HEK293 (cell line): ENCODE data around the gene BTBD18.
"Not testable (repeated sequence)": the region's sequence is repeated elsewhere in the genome, so short reads cannot be mapped to it uniquely, and the experiment has no call there.

Experiments
- CTCF ChIA-PET: fragments of 350-600 bp; formaldehyde crosslinking; extraction: SDS; loops from one replicate; lab custom pipeline; 2021; ENCODE audit warnings: antibody characterized with exemption; lab: Yijun Ruan, JAX
- POLR2A ChIA-PET: fragments of 300-600 bp; formaldehyde crosslinking; extraction: SDS; loops from one replicate; lab custom pipeline; 2020; ENCODE audit warnings: antibody characterized with exemption, inconsistent platforms; lab: Yijun Ruan, JAX
- H3K27ac ChIP-seq: fragments of 200-500 bp; sonication (Bioruptor generic); 2 replicates; pipeline ENCODE4 v1.5.1; 2014; ENCODE audit warnings: low read depth, low read length, control low read depth, inconsistent platforms; ENCODE audit errors: extremely low read depth
- H3K36me3 ChIP-seq, 2 experiments: fragments of 200-500 bp in 1 of 2; sonication (Bioruptor generic) in 1 of 2; 1 replicate in 1 of 2; 2 replicates in 1 of 2; pipeline ENCODE4 v1.5.1; 2014 to 2017; ENCODE audit warnings: inconsistent platforms in 2 of 2, low read length in 2 of 2; ENCODE audit not compliant: control insufficient read depth in 2 of 2, insufficient read depth in 1 of 2
- H3K4me1 ChIP-seq: fragments of 200-500 bp; sonication (Bioruptor generic); 2 replicates; pipeline ENCODE4 v1.5.1; 2014; ENCODE audit warnings: mild to moderate bottlenecking, low read length, inconsistent platforms; ENCODE audit not compliant: control insufficient read depth, insufficient read depth
- H3K4me3 ChIP-seq: 2 replicates; pipeline ENCODE4 v1.5.1; 2011; ENCODE audit warnings: low read depth, mild to moderate bottlenecking, control low read depth, low read length, moderate library complexity
- H3K9me3 ChIP-seq: fragments of 200-500 bp; sonication (Bioruptor generic); 2 replicates; pipeline ENCODE4 v1.5.1; 2014; ENCODE audit warnings: low read depth, low read length, inconsistent platforms; ENCODE audit not compliant: control insufficient read depth, insufficient read depth
- KLF1 ChIP-seq: fragments of 450-650 bp; formaldehyde crosslinking; IDR thresholded peaks from 2 replicates; pipeline ENCODE4 v1.5.1; 2016; ENCODE audit warnings: missing biosample characterization, missing genetic modification characterization
- KLF10 ChIP-seq: fragments of 450-650 bp; IDR thresholded peaks from 2 replicates; pipeline ENCODE4 v1.5.1; 2018; ENCODE audit warnings: missing biosample characterization, mild to moderate bottlenecking, missing genetic modification characterization
- KLF16 ChIP-seq: fragments of 450-650 bp; formaldehyde crosslinking; IDR thresholded peaks from 2 replicates; pipeline ENCODE4 v1.5.1; 2017; ENCODE audit warnings: missing biosample characterization, missing genetic modification characterization
- TCF7L2 ChIP-seq: IDR thresholded peaks from 2 replicates; pipeline ENCODE4 v1.6.1; 2011; ENCODE audit warnings: low read depth, mild to moderate bottlenecking, inconsistent platforms, low read length, moderate library complexity, borderline replicate concordance
- ZNF174 ChIP-seq: fragments of 450-650 bp; formaldehyde crosslinking; IDR thresholded peaks from 2 replicates; pipeline ENCODE4 v1.5.0; 2017; ENCODE audit warnings: missing biosample characterization, mild to moderate bottlenecking, missing genetic modification characterization
- ZNF24 ChIP-seq: fragments of 450-650 bp; formaldehyde crosslinking; IDR thresholded peaks from 2 replicates; pipeline ENCODE4 v1.5.1; 2016; ENCODE audit warnings: missing biosample characterization, missing genetic modification characterization
- ZNF37A ChIP-seq: fragments of 450-650 bp; IDR thresholded peaks from 2 replicates; pipeline ENCODE4 v1.5.1; 2018; ENCODE audit warnings: missing biosample characterization, missing genetic modification characterization
- ZNF391 ChIP-seq: fragments of 450-650 bp; formaldehyde crosslinking; IDR thresholded peaks from 2 replicates; pipeline ENCODE4 v1.5.1; 2016; ENCODE audit warnings: low read depth, missing biosample characterization, missing genetic modification characterization, borderline replicate concordance
- ZNF549 ChIP-seq: fragments of 450-650 bp; IDR thresholded peaks from 2 replicates; pipeline ENCODE4 v1.5.1; 2018; ENCODE audit warnings: missing biosample characterization, missing genetic modification characterization, mild to moderate bottlenecking, inconsistent platforms, moderate library complexity
- ZNF610 ChIP-seq: fragments of 450-650 bp; formaldehyde crosslinking; IDR thresholded peaks from 2 replicates; pipeline ENCODE4 v1.5.1; 2016; ENCODE audit warnings: missing biosample characterization, missing genetic modification characterization, borderline replicate concordance
- ZNF664 ChIP-seq: fragments of 450-650 bp; formaldehyde crosslinking; IDR thresholded peaks from 2 replicates; pipeline ENCODE4 v1.5.1; 2016; ENCODE audit warnings: missing biosample characterization, missing genetic modification characterization
- ZNF768 ChIP-seq: fragments of 450-650 bp; formaldehyde crosslinking; IDR thresholded peaks from 2 replicates; pipeline ENCODE4 v1.5.1; 2018; ENCODE audit warnings: missing biosample characterization, mild to moderate bottlenecking, missing genetic modification characterization
- TF ChIP-seq, protein P1 (sequence below): fragments of 450-650 bp; IDR thresholded peaks from 2 replicates; pipeline ENCODE4 v1.5.1; 2018; ENCODE audit warnings: missing biosample characterization, mild to moderate bottlenecking, missing genetic modification characterization
- TF ChIP-seq, protein P2 (sequence below): fragments of 450-650 bp; formaldehyde crosslinking; IDR thresholded peaks from 2 replicates; pipeline ENCODE4 v1.5.1; 2016; ENCODE audit warnings: missing biosample characterization, missing genetic modification characterization
- TF ChIP-seq, protein P3 (sequence below): fragments of 450-650 bp; formaldehyde crosslinking; IDR thresholded peaks from 2 replicates; pipeline ENCODE4 v1.5.1; 2017; ENCODE audit warnings: missing biosample characterization, missing genetic modification characterization

BTBD18 gene

DNA sequence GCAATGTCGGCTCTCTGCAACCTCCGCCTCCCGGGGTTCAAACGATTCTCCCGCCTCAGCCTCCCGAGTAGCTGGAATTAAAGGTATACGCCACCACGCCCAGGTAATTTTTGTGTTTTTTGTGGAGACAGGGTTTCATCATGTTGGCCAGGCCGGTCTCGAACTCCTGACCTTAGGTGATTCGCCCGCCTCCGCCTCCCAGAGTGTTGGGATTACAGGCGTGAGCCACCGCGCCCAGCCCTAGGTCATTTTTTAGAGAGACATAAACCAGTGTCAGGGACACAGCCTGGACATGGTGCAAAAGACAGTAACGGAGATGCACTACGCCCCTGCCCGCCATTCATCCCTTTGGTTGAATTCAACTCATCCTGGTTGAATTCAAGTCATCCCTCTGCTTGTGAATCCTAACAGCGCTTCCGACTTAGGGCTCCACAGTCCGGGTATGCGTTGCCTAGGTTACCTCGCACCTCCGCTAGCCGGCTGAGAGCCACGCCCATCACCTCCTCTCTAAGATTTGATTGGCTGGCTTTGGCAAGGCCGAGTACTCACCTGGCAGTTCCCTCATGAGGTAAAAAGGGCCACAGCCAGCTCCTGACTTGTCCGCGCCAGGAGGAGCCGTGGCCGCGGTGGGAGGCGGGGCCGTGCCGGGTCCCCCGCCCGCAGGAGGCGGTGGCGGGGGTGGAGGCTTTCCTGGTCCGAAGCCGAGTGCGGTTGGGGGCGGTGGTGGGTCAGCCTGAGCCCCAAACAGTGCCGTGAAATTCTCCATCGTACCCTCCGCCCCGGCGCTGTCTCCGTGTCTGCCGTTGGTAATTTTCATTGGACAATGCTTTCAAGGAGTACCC lies 40.0 kb downstream of the BTBD18 start, which contains the start of gene MED19 (continued):
- no peak for TF ChIP-seq KLF10 (tag by site-specific recombination)
- TF ChIP-seq ZNF24 (tag by site-specific recombination): no peak
- TF ChIP-seq KLF16 (tag by site-specific recombination): peak; percentile 40; the same call in 1 of the 2 replicates
- no peak for TF ChIP-seq ZNF174 (tag by site-specific recombination)

DNA sequence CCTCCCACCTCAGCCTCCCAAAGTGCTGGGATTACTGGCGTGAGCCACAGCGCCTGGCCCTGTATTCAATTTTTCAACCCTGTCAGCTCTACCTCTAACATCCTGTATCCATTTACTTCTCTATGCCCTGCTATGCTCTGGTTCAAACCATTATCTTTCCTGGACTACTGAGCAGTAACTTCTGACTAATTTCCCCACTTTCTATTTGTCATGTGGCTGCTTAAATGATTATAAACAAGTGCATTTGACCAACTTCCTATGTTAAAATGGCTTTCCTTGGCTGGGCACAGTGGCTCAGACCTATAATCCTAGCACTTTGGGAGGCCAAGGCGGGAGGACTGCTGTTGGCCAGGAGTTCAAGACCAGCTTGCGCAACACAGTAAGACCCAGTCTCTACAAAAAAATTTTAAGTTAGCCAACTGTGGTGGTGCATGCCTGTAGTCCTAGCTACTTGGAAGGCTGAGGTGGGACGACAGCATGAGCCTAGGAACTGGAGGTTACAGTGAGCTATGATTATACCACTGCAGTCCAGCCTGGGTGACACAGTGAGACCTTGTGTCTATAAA lies 41.7 kb downstream of the BTBD18 start:
- no peaks in the 10 kb centered on the region for H3K9me3 ChIP-seq
- H3K4me1 ChIP-seq: no peaks in the 10 kb centered on the region
- no peak overlapping the region for H3K27ac ChIP-seq
- no peak for TF ChIP-seq ZNF610
- TF ChIP-seq ZNF768 (tag by site-specific recombination): no peak
- TF ChIP-seq, protein P1, sequence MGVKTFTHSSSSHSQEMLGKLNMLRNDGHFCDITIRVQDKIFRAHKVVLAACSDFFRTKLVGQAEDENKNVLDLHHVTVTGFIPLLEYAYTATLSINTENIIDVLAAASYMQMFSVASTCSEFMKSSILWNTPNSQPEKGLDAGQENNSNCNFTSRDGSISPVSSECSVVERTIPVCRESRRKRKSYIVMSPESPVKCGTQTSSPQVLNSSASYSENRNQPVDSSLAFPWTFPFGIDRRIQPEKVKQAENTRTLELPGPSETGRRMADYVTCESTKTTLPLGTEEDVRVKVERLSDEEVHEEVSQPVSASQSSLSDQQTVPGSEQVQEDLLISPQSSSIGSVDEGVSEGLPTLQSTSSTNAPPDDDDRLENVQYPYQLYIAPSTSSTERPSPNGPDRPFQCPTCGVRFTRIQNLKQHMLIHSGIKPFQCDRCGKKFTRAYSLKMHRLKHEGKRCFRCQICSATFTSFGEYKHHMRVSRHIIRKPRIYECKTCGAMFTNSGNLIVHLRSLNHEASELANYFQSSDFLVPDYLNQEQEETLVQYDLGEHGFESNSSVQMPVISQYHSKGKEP (tag by site-specific recombination): no peak
- TF ChIP-seq ZNF549: no peak
- no peak for TF ChIP-seq ZNF391
- no peak for TF ChIP-seq ZNF37A (tag by site-specific recombination)
- no peak for TF ChIP-seq KLF1
- peaks cover 0 to 33% of the 10 kb centered on the region in 2 experiments; a peak in 2 of 3 replicates for H3K36me3 ChIP-seq
- CTCF ChIA-PET: interaction anchor here (0.5 to 1.2 kb wide), 5 partner anchors 50 to 302 kb away, joined by 3 to 7 read pairs (median 5); no protein-coding TSS in a partner anchor
- POLR2A ChIA-PET: interaction anchor here (0.6 kb wide), 1 partner anchor 92 kb away, joined by 3 read pairs; no protein-coding TSS in a partner anchor
- H3K4me3 ChIP-seq: no peak overlapping the region

DNA sequence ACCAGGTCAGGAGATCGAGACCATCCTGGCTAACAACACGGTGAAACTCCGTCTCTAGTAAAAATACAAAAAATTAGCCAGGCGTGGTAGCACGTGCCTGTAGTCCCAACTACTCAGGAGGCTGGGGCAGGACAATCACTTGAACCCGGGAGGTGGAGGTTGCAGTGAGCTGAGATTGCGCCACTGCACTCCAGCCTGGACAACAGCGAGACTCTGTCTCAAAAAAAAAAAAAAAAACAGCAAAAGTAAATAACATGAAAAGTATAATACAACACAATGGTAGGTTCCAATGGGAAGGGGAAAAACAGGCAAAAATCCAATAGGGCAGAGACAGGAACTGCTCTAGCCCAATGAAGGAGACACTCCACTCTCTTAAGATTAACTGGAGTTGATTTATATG lies 46.2 kb downstream of the BTBD18 start:
- H3K4me1 ChIP-seq, H3K9me3 ChIP-seq, POLR2A ChIA-PET, H3K4me3 ChIP-seq, H3K27ac ChIP-seq, CTCF ChIA-PET: not testable (repeated sequence)
- peaks cover 8 to 60% of the 10 kb centered on the region in 2 experiments; a peak in 2 of 3 replicates for H3K36me3 ChIP-seq

DNA sequence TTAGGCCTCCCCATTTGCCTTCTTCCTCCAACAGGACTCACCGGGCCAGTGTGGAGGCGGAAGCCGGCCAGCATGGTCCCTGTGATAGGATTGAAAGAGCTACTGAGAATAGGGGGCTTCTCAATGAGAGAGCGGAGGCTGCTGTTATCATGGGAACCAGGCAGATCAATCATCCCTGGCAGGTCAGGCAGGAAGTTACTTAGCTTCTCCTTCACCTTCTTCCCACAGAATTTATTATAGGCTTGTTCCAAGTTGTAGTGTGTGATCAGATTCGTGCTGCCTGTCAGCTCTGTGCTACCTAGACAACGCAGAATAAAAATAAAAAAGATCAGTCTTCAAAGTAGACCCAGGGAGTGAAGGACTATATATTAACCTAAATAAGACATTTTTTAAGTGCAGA lies 46.7 kb downstream of the BTBD18 start:
- H3K27ac ChIP-seq: no peak overlapping the region
- ChIA-PET CTCF (no interaction called here), POLR2A (no interaction called here)
- TF ChIP-seq ZNF664 (tag by site-specific recombination) (no peak), TCF7L2 (no peak)
- TF ChIP-seq, protein P2, sequence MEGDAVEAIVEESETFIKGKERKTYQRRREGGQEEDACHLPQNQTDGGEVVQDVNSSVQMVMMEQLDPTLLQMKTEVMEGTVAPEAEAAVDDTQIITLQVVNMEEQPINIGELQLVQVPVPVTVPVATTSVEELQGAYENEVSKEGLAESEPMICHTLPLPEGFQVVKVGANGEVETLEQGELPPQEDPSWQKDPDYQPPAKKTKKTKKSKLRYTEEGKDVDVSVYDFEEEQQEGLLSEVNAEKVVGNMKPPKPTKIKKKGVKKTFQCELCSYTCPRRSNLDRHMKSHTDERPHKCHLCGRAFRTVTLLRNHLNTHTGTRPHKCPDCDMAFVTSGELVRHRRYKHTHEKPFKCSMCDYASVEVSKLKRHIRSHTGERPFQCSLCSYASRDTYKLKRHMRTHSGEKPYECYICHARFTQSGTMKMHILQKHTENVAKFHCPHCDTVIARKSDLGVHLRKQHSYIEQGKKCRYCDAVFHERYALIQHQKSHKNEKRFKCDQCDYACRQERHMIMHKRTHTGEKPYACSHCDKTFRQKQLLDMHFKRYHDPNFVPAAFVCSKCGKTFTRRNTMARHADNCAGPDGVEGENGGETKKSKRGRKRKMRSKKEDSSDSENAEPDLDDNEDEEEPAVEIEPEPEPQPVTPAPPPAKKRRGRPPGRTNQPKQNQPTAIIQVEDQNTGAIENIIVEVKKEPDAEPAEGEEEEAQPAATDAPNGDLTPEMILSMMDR (tag by site-specific recombination): no peak
- TF ChIP-seq, protein P3, sequence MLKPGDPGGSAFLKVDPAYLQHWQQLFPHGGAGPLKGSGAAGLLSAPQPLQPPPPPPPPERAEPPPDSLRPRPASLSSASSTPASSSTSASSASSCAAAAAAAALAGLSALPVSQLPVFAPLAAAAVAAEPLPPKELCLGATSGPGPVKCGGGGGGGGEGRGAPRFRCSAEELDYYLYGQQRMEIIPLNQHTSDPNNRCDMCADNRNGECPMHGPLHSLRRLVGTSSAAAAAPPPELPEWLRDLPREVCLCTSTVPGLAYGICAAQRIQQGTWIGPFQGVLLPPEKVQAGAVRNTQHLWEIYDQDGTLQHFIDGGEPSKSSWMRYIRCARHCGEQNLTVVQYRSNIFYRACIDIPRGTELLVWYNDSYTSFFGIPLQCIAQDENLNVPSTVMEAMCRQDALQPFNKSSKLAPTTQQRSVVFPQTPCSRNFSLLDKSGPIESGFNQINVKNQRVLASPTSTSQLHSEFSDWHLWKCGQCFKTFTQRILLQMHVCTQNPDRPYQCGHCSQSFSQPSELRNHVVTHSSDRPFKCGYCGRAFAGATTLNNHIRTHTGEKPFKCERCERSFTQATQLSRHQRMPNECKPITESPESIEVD (tag by site-specific recombination): no peak
- H3K4me3 ChIP-seq: no peak overlapping the region
- no peaks in the 10 kb centered on the region for H3K4me1 ChIP-seq
- no peaks in the 10 kb centered on the region for H3K9me3 ChIP-seq
- peaks cover 8 to 59% of the 10 kb centered on the region in 2 experiments; a peak in 2 of 3 replicates for H3K36me3 ChIP-seq
